ENCODE data around the gene GBP5.
A peak's percentile ranks its signal among the peaks of the same experiment; 100 is the strongest.

The GBP5 gene

DNA sequence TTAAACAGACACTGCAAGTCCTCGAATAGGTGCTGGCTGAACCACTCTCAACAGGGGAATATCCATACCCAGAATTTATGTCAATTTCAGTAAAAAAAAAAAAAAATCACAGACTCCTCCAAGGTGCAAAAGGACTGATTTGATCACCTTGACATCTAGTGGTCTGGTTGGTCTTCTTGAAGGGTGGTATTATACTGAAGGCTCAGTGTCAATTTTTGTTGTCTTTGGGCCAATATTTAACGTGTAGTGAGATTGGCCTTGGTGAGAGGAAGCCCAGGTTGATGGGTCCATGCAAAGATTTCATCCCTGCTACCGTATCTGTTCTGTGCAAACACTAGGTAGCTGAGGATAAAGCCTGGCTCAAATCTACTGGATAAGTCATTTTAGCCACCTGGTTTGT, 4.0 kb upstream of the GBP5 start:
- ATAC-seq: peak; percentile 60
- TF ChIP-seq, protein P1, sequence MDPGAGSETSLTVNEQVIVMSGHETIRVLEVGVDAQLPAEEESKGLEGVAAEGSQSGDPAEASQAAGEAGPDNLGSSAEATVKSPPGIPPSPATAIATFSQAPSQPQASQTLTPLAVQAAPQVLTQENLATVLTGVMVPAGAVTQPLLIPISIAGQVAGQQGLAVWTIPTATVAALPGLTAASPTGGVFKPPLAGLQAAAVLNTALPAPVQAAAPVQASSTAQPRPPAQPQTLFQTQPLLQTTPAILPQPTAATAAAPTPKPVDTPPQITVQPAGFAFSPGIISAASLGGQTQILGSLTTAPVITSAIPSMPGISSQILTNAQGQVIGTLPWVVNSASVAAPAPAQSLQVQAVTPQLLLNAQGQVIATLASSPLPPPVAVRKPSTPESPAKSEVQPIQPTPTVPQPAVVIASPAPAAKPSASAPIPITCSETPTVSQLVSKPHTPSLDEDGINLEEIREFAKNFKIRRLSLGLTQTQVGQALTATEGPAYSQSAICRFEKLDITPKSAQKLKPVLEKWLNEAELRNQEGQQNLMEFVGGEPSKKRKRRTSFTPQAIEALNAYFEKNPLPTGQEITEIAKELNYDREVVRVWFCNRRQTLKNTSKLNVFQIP (CRISPR knock-in tag; IDR thresholded peaks at IDR 0.05; ENCODE audit: borderline replicate concordance, low read depth): no peak
- TF ChIP-seq, protein P2, sequence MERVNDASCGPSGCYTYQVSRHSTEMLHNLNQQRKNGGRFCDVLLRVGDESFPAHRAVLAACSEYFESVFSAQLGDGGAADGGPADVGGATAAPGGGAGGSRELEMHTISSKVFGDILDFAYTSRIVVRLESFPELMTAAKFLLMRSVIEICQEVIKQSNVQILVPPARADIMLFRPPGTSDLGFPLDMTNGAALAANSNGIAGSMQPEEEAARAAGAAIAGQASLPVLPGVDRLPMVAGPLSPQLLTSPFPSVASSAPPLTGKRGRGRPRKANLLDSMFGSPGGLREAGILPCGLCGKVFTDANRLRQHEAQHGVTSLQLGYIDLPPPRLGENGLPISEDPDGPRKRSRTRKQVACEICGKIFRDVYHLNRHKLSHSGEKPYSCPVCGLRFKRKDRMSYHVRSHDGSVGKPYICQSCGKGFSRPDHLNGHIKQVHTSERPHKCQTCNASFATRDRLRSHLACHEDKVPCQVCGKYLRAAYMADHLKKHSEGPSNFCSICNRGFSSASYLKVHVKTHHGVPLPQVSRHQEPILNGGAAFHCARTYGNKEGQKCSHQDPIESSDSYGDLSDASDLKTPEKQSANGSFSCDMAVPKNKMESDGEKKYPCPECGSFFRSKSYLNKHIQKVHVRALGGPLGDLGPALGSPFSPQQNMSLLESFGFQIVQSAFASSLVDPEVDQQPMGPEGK (CRISPR knock-in tag; IDR thresholded peaks at IDR 0.05; ENCODE audit: borderline replicate concordance): no peak
- TF ChIP-seq ZNF70 (CRISPR knock-in tag; IDR thresholded peaks at IDR 0.05): no peak
- TF ChIP-seq ZC3H10 (CRISPR knock-in tag; IDR thresholded peaks at IDR 0.05): no peak
- no peak for TF ChIP-seq ZNF8 (CRISPR knock-in tag; IDR thresholded peaks at IDR 0.05)
- TF ChIP-seq, protein P3, sequence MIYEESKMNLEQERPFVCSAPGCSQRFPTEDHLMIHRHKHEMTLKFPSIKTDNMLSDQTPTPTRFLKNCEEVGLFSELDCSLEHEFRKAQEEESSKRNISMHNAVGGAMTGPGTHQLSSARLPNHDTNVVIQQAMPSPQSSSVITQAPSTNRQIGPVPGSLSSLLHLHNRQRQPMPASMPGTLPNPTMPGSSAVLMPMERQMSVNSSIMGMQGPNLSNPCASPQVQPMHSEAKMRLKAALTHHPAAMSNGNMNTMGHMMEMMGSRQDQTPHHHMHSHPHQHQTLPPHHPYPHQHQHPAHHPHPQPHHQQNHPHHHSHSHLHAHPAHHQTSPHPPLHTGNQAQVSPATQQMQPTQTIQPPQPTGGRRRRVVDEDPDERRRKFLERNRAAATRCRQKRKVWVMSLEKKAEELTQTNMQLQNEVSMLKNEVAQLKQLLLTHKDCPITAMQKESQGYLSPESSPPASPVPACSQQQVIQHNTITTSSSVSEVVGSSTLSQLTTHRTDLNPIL (CRISPR knock-in tag; IDR thresholded peaks at IDR 0.05; ENCODE audit: low read depth): no peak
- TF ChIP-seq BACH2 (CRISPR knock-in tag; IDR thresholded peaks at IDR 0.05; ENCODE audit: borderline replicate concordance): no peak
- no peak for TF ChIP-seq RARB (CRISPR knock-in tag; IDR thresholded peaks at IDR 0.05)
- no peak for TF ChIP-seq ZFP3 (CRISPR knock-in tag; IDR thresholded peaks at IDR 0.05)
- TF ChIP-seq OSR1 (CRISPR knock-in tag; IDR thresholded peaks at IDR 0.05): no peak
- TF ChIP-seq PPARA (CRISPR knock-in tag; IDR thresholded peaks at IDR 0.05; ENCODE audit: borderline replicate concordance): no peak
- no peak for TF ChIP-seq CSDC2 (CRISPR knock-in tag; IDR thresholded peaks at IDR 0.05)
- no peak for TF ChIP-seq ZFP30 (CRISPR knock-in tag; IDR thresholded peaks at IDR 0.05)

DNA sequence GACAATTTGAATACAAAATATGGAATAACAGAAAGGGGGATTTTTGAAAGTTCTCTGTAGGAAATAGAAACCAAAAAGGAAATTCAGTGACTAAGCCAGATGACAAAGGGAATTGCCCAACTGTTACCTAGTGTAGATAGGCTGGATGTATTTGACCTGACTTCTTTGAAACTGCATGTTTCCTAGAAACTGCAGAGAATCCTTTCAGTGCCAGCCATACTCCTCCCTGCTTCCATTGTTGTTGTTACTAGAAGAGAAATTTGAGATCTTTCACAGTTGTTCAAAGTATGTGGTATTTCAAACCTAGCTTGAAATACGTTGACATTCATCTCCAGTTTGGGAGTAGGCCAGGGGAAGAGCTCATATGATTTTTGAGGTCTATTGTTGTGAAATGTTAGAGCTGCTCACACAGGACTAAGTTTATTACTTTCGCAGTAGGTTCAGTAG, 1.8 kb upstream of the GBP5 start:
- ATAC-seq: peak; percentile 61
- TF ChIP-seq ZNF70 (CRISPR knock-in tag; IDR thresholded peaks at IDR 0.05) (no peak), PPARA (CRISPR knock-in tag; IDR thresholded peaks at IDR 0.05; ENCODE audit: borderline replicate concordance) (no peak)

DNA sequence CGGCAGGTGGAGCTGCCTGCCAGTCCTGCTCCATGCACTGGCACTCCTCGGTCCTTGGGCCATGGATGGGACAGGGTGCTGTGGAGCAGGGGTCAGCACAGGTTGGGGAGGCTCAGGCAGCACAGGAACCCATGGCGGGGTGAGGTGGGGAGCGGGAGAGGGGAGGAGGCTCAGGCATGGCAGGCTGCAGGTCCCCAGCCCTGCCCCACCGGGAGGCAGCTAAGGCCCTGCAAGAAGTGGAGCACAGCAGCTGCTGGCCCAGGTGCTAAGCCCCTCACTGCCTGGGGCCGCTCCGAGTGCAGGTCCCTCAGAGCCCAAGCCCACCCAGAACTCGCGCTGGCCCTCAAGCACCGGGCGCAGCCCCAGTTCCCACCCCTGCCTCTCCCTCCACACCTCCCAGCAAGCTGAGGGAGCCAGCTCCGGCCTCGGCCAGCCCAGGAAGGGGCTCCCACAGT, 691 bp upstream of the GBP5 start:
- TF ChIP-seq OSR1 (CRISPR knock-in tag; IDR thresholded peaks at IDR 0.05) (no peak), PPARA (CRISPR knock-in tag; IDR thresholded peaks at IDR 0.05; ENCODE audit: borderline replicate concordance) (no peak), ZFP3 (CRISPR knock-in tag; IDR thresholded peaks at IDR 0.05) (no peak), ESRRG (CRISPR knock-in tag; IDR thresholded peaks at IDR 0.05) (no peak), GLIS3 (CRISPR knock-in tag; IDR thresholded peaks at IDR 0.05) (no peak)
- TF ChIP-seq, protein P4, sequence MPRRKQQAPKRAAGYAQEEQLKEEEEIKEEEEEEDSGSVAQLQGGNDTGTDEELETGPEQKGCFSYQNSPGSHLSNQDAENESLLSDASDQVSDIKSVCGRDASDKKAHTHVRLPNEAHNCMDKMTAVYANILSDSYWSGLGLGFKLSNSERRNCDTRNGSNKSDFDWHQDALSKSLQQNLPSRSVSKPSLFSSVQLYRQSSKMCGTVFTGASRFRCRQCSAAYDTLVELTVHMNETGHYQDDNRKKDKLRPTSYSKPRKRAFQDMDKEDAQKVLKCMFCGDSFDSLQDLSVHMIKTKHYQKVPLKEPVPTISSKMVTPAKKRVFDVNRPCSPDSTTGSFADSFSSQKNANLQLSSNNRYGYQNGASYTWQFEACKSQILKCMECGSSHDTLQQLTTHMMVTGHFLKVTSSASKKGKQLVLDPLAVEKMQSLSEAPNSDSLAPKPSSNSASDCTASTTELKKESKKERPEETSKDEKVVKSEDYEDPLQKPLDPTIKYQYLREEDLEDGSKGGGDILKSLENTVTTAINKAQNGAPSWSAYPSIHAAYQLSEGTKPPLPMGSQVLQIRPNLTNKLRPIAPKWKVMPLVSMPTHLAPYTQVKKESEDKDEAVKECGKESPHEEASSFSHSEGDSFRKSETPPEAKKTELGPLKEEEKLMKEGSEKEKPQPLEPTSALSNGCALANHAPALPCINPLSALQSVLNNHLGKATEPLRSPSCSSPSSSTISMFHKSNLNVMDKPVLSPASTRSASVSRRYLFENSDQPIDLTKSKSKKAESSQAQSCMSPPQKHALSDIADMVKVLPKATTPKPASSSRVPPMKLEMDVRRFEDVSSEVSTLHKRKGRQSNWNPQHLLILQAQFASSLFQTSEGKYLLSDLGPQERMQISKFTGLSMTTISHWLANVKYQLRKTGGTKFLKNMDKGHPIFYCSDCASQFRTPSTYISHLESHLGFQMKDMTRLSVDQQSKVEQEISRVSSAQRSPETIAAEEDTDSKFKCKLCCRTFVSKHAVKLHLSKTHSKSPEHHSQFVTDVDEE (CRISPR knock-in tag; IDR thresholded peaks at IDR 0.05): no peak
- no peak for ATAC-seq

DNA sequence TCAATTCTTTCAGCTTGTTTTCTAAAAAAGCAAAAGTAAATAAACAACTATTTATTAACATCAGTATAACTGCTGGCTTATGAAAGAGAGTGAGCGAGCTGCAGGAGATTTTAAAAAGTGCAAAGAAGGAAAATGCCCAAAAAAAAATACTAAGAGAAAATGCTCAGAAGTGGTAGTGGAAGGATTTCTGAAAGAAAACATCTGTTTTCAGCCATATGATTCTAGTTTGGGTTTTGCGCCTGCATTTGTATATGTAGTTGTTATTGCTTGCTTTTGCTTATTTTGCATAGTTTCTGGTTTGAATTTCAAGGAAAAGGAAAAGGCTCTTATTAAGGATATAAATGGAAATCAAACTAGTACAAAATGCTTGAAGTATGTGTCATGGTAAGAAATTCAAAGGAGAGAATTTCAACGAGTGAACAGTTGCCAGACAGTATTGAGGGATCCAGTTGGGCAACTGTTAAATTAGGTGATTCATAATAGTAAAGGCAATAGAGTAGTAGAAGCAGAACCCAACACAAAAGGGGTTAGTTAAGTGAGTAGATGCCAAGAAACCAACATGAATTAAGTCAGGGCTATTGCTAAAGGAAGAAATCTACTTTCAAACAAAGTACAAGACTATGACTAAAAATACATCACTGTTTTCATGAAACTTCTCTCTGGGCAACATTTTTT, 1.2 kb downstream of the GBP5 start:
- TF ChIP-seq RARB (CRISPR knock-in tag; IDR thresholded peaks at IDR 0.05): no peak
- ATAC-seq: peak; percentile 66

DNA sequence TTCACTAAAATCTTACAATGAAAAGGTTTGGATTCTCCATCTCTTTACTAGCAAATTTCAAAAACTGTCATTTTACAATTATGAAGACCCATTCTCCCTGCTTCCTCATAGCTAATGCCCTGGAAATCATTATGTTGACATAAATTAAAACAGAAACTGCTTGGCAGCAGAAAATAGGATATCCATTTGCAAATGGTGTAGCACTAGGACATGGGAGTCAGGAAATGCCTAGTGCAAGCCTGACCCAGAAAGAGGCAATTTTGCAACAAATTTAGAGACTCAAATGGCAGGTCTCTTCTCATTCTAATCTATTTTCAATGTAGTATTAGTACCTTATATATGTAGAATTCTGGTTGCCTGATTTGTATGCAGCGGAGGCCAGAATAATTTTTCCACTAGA, 2.2 kb downstream of the GBP5 start:
- ATAC-seq: no peak; the same call in 2 of the 3 replicates
- TF ChIP-seq, protein P1 (CRISPR knock-in tag; IDR thresholded peaks at IDR 0.05; ENCODE audit: borderline replicate concordance, low read depth): no peak
- TF ChIP-seq, protein P2 (CRISPR knock-in tag; IDR thresholded peaks at IDR 0.05; ENCODE audit: borderline replicate concordance): no peak
- TF ChIP-seq, protein P3 (CRISPR knock-in tag; IDR thresholded peaks at IDR 0.05; ENCODE audit: low read depth): no peak
- TF ChIP-seq PPARA (CRISPR knock-in tag; IDR thresholded peaks at IDR 0.05; ENCODE audit: borderline replicate concordance) (no peak), TOX (CRISPR knock-in tag; IDR thresholded peaks at IDR 0.05; ENCODE audit: borderline replicate concordance) (no peak), BACH2 (CRISPR knock-in tag; IDR thresholded peaks at IDR 0.05; ENCODE audit: borderline replicate concordance) (no peak), ZNF70 (CRISPR knock-in tag; IDR thresholded peaks at IDR 0.05) (no peak), ESRRG (CRISPR knock-in tag; IDR thresholded peaks at IDR 0.05) (no peak), CSDC2 (CRISPR knock-in tag; IDR thresholded peaks at IDR 0.05) (no peak), ARNTL (CRISPR knock-in tag; IDR thresholded peaks at IDR 0.05; ENCODE audit: borderline replicate concordance, low read depth) (no peak), ISL1 (CRISPR knock-in tag; IDR thresholded peaks at IDR 0.05) (no peak), ZC3H10 (CRISPR knock-in tag; IDR thresholded peaks at IDR 0.05) (no peak), TCF4 (CRISPR knock-in tag; IDR thresholded peaks at IDR 0.05; ENCODE audit: borderline replicate concordance) (no peak)
